HG02870 (cell line): ENCODE measurements around the gene ZBTB8B.
"Not testable (repeated sequence)": the region's sequence is repeated elsewhere in the genome, so short reads cannot be mapped to it uniquely, and the experiment has no call there.

Source experiments
- ATAC-seq: cut with Tn5 transposase; IDR thresholded peaks from one replicate; pipeline ENCODE4 v1.9.1; 2021; ENCODE audit warnings: mild to moderate bottlenecking, moderate library complexity; ENCODE audit not compliant: unreplicated experiment

Gene ZBTB8B

DNA sequence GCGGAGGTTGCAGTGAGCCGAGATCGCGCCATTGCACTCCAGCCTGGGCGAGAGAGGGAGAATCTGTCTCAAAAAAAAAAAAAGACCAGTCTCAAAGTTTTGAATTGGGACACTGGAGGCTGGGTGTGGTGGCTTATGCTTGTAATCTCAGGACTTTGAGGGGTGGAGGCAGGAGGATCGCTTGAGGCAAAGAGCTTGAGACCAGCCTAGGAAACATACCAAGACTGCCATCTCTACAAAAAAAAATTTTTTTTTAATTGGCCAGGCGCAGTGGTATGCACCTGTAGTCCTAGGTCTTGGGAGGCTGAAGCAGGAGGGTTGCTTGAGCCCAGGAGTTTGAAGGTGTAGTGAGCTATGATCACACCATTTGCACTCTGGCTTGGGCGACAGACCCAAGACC lies 3.9 kb downstream of the ZBTB8B start:
- ATAC-seq, result no peak

GRCh38 chr1:32470431-32470830 lies 5.6 kb downstream of the ZBTB8B start:
- ATAC-seq, result no peak

DNA sequence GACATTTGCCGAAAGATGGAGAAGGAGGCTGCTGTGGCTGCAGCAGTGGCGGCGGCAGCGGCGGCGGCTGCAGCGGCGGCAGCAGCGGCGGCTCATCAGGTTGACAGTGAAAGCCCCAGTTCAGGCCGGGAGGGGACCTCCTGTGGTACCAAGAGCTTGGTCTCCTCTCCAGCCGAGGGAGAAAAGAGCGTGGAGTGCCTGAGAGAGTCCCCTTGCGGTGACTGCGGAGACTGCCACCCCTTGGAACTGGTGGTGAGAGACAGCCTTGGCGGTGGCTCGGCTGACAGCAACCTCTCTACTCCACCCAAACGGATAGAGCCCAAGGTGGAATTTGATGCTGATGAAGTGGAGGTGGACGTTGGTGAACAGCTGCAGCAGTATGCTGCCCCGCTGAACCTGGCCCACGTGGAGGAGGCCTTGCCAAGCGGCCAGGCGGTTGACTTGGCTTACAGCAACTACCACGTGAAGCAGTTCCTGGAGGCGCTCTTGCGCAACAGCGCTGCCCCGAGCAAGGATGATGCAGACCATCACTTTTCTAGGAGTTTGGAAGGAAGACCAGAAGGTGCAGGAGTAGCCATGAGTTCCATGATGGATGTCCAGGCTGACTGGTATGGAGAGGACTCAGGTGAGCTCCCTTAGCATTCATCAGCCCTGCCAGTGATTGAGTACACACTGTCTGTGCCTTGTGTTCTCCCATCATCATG lies 6.3 kb downstream of the ZBTB8B start:
- ATAC-seq, result no peak

GRCh38 chr1:32471695-32472362 lies 7.0 kb downstream of the ZBTB8B start:
- ATAC-seq, result no peak

- ATAC-seq, result not testable (repeated sequence)
These were observed 8.1 kb downstream of the ZBTB8B start for GRCh38 chr1:32472966-32473365.

DNA sequence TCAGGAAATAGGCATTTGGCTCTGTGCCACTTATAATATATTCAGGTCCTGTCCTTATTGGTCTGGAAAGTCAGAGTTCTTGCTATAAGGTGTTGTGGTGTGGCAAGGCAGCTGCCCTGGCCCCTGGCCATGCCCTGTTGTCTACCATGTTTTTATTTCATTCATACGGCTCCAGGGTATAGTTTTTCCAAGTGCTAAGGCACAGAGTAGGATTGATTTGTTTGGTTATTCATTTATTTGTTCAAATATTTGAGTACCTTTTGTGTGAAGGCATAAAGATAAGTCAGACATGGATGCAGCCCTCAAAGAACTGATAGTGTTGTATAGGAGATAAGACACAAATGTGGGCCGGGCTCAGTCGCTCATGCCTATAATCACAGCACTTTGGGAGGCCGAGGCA lies 10.1 kb downstream of the ZBTB8B start:
- no peak for ATAC-seq

DNA sequence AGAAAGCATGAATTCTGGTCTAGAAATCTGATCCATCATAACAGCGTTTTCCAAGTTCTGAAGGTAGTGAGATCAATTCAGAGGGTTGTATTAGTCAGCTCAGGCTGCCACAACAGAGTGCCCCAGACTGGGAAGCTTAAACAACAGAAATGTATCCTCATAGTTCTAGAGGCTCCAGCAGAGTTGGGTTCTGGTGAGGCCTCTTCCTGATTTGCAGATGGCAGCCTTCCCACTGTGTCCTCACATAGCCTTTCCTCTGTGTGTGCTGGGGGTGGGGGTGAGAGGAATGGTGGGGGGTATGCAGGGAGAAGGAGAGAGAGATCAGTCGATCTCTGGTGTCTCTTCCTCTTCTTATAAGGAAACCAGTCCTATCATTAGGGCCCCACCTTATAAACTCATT lies 15.1 kb downstream of the ZBTB8B start:
- no peak for ATAC-seq

GRCh38 chr1:32480761-32481160 lies 15.9 kb downstream of the ZBTB8B start:
- no peak for ATAC-seq

- ATAC-seq, result not testable (repeated sequence)
These were observed 16.9 kb downstream of the ZBTB8B start for GRCh38 chr1:32481788-32482187.

DNA sequence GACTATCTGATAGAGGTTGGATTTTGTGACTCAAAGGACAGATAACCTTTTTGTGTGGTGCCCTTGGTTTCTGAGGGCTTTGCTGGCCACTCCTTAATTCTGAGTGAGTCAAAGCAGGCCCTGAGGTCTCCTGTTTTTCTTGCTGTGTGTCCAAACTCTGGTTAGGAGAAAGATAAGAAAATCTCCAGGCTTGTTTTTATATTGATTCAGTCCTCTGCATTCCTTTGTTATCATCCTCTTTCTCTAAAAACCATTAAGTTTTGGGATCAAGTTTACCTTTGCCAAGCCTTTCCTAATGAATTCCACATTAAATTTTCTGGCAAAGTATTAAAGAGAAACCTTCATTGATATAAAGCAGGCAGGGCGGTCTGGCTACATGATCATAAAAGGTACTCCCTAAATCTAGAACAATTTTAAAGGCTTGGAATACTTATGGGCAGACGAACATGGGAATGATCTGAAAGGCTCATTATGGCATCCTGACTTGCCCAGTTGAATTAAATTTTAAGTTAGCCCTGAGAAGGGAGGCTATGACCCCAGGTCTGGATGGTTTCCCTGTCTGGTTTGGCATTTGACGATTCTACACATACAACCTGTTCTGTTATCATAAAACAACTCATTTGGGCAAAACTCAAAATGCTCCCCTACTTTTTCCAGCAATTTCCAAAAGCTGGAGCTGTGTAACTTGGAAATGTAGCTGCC lies 20.8 kb downstream of the ZBTB8B start:
- ATAC-seq, result no peak

DNA sequence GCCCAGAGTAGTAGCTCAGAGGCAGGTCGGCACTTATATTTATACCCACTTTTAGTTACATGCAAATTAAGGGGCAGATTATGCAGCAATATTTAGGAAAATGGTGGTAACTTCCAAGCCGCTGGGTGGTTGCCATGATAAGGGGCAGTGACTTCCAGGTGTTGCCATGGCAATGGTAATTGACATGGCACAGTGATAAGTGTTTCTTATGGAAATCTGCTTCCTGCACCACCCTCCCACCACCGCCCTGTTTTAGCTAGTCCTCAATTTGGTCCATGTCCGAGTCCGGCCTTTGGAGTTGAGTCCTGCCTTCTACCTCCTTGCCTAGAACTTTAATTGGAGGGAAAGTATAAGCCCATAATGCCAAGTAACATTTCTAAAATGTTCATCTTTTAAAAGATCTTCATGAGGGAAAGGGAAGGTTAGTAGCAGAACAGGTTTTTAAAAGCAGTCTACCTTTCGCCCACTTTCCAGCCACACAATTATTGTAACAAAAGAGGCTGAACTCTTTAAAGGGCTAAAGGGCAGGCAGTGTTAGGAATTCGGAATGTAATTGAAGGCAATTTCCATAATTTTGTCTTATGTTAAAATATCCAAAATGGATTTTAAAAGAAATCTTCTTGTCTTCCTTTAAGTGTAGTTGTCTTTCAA lies 21.7 kb downstream of the ZBTB8B start:
- ATAC-seq, result no peak

DNA sequence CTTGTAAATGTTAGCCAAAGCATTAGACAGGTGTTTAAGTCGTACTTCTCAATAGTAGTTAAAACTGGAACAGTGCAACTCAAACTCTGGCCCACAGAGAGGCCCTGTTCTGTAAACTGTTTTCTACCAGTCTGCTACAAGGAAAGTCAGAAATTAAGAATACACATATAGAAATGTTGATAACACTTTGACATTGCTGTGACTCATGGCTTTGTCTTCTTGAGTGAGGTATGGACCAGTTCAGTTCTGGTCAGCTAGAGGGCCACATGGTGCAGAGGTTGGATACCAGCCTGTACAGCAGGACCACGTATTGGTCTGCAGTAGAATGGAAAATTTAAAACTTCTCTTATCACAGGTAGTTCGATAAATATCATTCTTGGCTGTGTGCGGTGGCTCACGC lies 22.3 kb downstream of the ZBTB8B start:
- no peak for ATAC-seq

DNA sequence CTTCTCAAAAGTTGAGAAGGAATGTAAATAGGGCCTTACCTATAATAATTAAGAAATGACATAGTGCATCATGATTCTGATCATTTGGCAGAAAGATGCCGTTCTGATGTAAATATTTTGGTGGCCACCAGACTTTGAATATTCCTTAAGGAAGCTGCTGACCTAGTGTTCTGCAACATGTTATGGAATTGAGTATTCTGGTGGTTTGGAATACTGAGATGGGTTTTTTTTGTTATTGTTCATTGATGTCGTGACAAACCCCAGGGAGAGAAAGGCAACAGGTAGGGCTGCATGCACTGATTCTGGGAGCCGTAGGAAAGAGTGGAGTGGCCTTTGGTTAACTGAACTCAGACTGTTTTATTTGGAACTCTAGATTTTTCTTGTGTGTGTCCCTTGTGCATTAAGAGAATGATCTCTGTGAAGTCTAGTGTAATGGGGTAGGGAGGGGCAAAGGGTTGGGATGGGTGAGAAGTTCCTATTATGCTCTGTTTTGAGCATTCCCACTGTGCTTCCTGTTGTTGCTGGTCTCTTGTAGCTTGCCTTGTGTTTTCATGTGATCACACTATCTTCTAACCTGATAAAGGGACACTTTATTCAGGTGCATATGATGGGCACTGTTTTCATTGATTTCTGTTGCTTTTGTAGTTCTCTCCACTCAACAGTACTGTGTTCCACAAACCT lies 25.0 kb downstream of the ZBTB8B start:
- ATAC-seq, result no peak

DNA sequence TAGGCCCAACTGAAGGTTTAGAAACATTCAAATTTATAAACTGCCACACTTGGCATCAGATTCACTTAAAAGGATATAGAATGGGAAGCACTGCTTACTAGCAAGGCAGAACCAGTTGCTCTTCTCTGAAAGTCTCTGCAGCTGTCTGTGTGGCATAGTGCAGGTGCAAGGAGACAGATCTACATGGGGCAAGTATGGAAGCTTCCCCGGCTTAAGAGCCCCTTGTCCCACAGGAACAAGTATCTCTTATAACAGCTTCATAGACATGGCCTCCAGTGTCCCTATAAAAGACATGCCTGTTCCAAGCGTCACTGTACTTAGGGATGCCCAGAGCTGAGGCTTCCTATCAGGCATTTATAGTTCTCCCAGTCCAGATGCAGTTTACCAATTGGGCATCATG lies 26.5 kb downstream of the ZBTB8B start:
- no peak for ATAC-seq

DNA sequence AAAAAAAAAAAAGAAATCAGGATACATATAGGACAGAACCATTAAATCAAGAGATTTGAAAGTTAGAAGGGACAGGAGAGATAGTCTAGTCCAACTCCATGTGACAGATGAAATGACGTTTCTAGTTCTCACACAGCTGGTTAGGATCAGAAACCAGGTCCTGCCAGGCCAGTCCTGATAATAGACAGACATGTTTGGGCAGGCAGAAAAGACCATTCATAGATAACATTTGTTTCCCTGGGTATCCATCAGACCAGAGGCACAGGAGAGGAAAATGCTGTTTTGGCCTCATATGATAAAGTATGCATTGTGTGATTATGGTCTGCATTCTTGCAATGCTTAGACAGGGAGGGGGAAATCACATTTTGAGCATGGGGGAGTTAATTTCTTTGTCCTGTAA lies 29.3 kb downstream of the ZBTB8B start:
- ATAC-seq, result no peak

DNA sequence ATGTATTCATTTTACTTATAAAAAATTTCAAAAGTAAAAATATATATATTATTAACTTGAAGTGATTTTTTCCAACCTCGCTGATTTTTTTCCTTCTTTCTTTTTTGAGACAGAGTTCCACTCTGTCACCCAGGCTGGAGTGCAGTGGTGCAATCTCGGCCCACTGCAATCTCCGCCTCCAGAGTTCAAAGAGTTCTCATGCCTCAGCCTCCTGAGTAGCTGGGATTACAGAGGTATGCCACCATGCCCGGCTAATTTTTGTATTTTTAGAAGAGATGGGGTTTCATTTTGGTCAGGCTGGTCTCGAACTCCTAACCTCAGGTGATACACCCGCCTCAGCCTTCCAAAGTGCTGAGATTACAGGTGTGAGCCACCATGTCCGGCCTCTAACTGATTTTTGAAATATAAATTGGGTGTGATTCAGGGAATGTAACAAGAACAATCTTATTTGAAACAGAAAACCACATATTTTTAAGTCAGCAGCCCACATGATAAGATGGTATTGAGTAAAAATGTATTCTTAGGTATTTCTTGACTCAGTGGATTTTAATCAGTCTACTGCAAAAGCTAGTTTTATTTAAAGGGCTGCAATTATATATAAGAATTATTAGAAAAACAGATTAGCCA lies 30.0 kb downstream of the ZBTB8B start:
- ATAC-seq, result no peak

GRCh38 chr1:32496127-32496526 lies 31.3 kb downstream of the ZBTB8B start:
- no peak for ATAC-seq

DNA sequence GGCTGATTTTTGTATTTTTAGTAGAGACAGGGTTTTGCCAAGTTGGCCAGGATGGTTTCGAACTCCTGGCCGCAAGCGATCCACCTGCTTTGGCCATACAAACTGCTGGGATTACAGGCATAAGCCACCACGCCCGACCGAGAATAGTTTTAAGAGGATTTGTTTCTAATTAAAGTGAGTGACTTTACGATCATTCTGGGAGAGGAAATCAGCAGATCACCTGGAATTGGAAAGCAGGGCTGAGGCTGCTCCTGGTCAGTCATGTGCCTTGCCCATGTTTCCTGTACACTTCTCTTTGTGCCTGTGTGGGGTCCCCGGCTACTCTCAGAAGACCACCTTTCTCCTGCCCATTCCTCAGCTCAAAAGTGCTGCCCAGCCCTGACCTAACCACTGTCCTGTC lies 33.9 kb downstream of the ZBTB8B start:
- no peak for ATAC-seq

- no peak for ATAC-seq
These were observed 35.7 kb downstream of the ZBTB8B start for GRCh38 chr1:32500387-32501209.

DNA sequence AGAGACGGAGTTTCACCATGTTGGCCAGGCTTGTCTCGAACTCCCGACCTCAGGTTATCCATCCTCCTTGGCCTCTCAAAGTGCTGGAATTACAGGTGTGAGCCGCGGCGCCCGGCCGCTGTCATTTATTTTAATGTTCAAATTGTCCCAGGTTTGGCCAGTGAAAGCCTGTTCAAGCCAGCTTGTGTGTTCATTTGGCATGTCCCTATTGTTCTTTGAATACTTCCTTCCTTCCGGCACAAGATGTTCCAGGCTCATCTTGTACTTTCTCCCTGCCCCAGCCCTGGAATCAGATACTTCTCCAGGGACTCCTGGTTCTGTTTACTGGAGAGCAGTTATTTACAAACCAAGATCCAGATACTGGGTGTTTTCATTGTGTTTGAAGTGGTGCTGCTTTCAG lies 37.0 kb downstream of the ZBTB8B start:
- ATAC-seq, result no peak
